ENCODE results near the gene EHHADH. TPM values are rescaled to one million over a fixed set of nuclear protein-coding genes. Genes with fewer than 3 reads are reported as not detected.

EHHADH gene
- total RNA-seq, 1 donor = under 0.01 TPM

- no peaks in the 10 kb centered on the region for H3K27me3 ChIP-seq (ENCODE audit: insufficient read depth, low read length)
- H3K9me3 ChIP-seq (ENCODE audit: low read depth, low read length) = no peaks in the 10 kb centered on the region
- H3K4me3 ChIP-seq (ENCODE audit: low read length) = no peak overlapping the region
- H3K4me1 ChIP-seq (ENCODE audit: insufficient read depth, low read length) = no peaks in the 10 kb centered on the region
These were observed 58.2 kb downstream of the EHHADH start for GRCh38 chr3:185195652-185196051.

DNA sequence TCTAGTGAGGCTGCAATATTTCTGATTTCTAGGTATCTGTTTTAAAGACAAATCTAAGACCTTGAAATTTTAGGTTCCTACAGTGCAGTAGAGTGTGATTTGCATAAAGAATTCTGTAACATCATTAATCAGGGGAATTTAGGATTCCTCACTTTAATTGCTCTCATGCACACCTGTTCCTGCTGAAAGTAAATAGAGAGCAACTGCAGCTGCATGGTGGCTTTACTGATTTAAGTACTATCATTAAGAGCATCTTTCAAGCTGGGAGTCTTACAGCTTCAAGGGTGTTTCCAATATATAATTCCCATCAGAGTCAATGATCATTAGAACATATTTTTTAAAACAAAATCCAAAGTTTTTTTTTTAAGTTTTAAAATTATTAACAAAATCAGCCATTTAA is 65.0 kb downstream of the EHHADH start:
- H3K4me3 ChIP-seq (ENCODE audit: low read length) = no peak overlapping the region
- no peaks in the 10 kb centered on the region for H3K9me3 ChIP-seq (ENCODE audit: low read depth, low read length)
- H3K27me3 ChIP-seq (ENCODE audit: insufficient read depth, low read length) = no peaks in the 10 kb centered on the region
- no peaks in the 10 kb centered on the region for H3K4me1 ChIP-seq (ENCODE audit: insufficient read depth, low read length)

DNA sequence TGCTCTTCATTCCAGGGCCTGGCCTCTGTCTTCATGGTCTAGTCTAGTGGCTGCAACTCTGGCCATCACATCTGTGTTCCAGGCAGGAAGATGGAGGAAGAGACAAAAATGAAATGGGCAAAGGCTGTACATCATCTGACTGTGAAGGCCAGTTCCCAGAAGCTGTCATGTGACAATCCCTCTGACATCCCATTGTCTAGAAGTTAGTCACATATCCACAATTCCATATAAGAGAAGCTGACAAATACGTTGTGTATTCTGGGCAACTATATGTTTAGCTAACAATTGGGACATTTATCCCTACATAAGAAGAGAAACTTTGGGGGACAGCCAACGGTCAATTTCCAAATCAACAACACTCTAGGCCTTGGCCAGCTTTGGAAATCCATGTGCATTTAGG is 66.5 kb downstream of the EHHADH start:
- no peaks in the 10 kb centered on the region for H3K4me1 ChIP-seq (ENCODE audit: insufficient read depth, low read length)
- no peaks in the 10 kb centered on the region for H3K27me3 ChIP-seq (ENCODE audit: insufficient read depth, low read length)
- no peaks in the 10 kb centered on the region for H3K9me3 ChIP-seq (ENCODE audit: low read depth, low read length)
- H3K4me3 ChIP-seq (ENCODE audit: low read length) = no peak overlapping the region

DNA sequence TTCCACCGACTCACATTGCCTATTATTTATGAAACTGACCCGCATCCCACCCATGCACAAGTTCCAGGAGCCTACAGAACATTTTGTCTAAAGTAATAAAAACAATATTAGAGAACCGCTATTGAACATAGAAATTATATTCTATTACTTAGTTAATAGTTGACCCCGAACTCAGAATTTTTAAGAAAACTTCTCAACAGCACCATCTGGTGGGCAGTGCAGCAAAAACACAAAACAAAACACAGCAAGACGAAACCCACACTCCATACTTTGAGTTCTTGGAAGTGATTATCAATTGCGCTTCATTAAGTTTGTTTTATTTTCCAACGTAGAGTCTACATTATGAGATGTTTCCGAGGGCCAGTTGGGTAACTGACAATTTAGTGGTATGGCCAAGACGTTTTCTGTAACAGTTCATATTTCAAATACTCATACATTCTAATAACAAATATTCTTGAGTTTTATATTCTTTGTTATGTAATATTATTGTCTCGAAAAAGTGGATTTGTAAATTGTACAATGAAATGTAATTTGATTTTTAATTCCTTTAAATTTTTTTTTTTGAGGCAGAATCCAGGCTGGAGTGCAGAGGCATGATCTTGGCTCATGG is 77.0 kb downstream of the EHHADH start:
- Histone ChIP-seq H3K4me1 (ENCODE audit: insufficient read depth, low read length) (peaks cover 11% of the 10 kb centered on the region), H3K27me3 (ENCODE audit: insufficient read depth, low read length) (no peaks in the 10 kb centered on the region)

GRCh38 chr3:185175370-185175987 is 78.4 kb downstream of the EHHADH start:
- peaks cover 11% of the 10 kb centered on the region for H3K4me1 ChIP-seq (ENCODE audit: insufficient read depth, low read length)
- H3K27me3 ChIP-seq (ENCODE audit: insufficient read depth, low read length) = no peaks in the 10 kb centered on the region
- H3K9me3 ChIP-seq (ENCODE audit: low read depth, low read length) = no peaks in the 10 kb centered on the region
- H3K4me3 ChIP-seq (ENCODE audit: low read length) = no peak overlapping the region

More for the DNA sequence above, 77.0 kb downstream of the EHHADH start:
- Histone ChIP-seq H3K9me3 (ENCODE audit: low read depth, low read length) (no peaks in the 10 kb centered on the region), H3K4me3 (ENCODE audit: low read length) (no peak overlapping the region)

GRCh38 chr3:185172086-185173049 is 81.5 kb downstream of the EHHADH start:
- Histone ChIP-seq H3K4me3 (ENCODE audit: low read length) (no peak overlapping the region), H3K9me3 (ENCODE audit: low read depth, low read length) (no peaks in the 10 kb centered on the region), H3K27me3 (ENCODE audit: insufficient read depth, low read length) (no peaks in the 10 kb centered on the region), H3K4me1 (ENCODE audit: insufficient read depth, low read length) (peaks cover 11% of the 10 kb centered on the region)

- Histone ChIP-seq H3K27me3 (ENCODE audit: insufficient read depth, low read length) (no peaks in the 10 kb centered on the region), H3K4me1 (ENCODE audit: insufficient read depth, low read length) (no peaks in the 10 kb centered on the region), H3K9me3 (ENCODE audit: low read depth, low read length) (no peaks in the 10 kb centered on the region), H3K4me3 (ENCODE audit: low read length) (no peak overlapping the region)
These were observed 89.2 kb downstream of the EHHADH start for GRCh38 chr3:185164428-185165217.

- no peaks in the 10 kb centered on the region for H3K9me3 ChIP-seq (ENCODE audit: low read depth, low read length)
- no peak overlapping the region for H3K4me3 ChIP-seq (ENCODE audit: low read length)
- H3K4me1 ChIP-seq (ENCODE audit: insufficient read depth, low read length) = no peaks in the 10 kb centered on the region
- peaks cover 6% of the 10 kb centered on the region for H3K27me3 ChIP-seq (ENCODE audit: insufficient read depth, low read length)
These were observed 91.2 kb downstream of the EHHADH start for GRCh38 chr3:185162634-185163033.

DNA sequence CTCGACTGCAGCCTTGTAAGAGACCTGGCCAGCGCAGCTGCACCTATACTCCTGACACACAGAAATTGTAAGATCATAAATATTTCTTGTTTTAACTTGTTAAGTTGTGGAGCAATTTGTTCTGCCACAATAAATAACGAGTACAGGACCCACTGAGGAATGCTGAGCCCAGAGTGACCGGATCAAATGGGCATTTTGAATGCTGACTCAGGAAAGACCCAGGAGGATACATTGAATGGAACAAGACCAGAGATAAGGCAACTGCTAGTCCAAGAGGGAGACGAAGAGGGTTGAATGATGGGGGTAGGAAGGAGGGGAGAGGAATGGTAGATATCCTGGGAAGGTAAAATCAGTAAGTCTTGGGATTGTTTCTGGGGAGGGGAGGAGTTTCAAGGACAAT is 92.1 kb downstream of the EHHADH start:
- peaks cover 8% of the 10 kb centered on the region for H3K27me3 ChIP-seq (ENCODE audit: insufficient read depth, low read length)
- no peak overlapping the region for H3K4me3 ChIP-seq (ENCODE audit: low read length)
- H3K4me1 ChIP-seq (ENCODE audit: insufficient read depth, low read length) = no peaks in the 10 kb centered on the region
- H3K9me3 ChIP-seq (ENCODE audit: low read depth, low read length) = no peaks in the 10 kb centered on the region

GRCh38 chr3:185157347-185157746 is 96.5 kb downstream of the EHHADH start:
- Histone ChIP-seq H3K9me3 (ENCODE audit: low read depth, low read length) (no peaks in the 10 kb centered on the region), H3K27me3 (ENCODE audit: insufficient read depth, low read length) (peaks cover 33% of the 10 kb centered on the region), H3K4me1 (ENCODE audit: insufficient read depth, low read length) (peaks cover 8% of the 10 kb centered on the region), H3K4me3 (ENCODE audit: low read length) (no peak overlapping the region)

- Histone ChIP-seq H3K4me1 (ENCODE audit: insufficient read depth, low read length) (peaks cover 12% of the 10 kb centered on the region), H3K4me3 (ENCODE audit: low read length) (no peak overlapping the region), H3K27me3 (ENCODE audit: insufficient read depth, low read length) (peaks cover 50% of the 10 kb centered on the region), H3K9me3 (ENCODE audit: low read depth, low read length) (no peaks in the 10 kb centered on the region)
These were observed 98.2 kb downstream of the EHHADH start for GRCh38 chr3:185155678-185156077.

DNA sequence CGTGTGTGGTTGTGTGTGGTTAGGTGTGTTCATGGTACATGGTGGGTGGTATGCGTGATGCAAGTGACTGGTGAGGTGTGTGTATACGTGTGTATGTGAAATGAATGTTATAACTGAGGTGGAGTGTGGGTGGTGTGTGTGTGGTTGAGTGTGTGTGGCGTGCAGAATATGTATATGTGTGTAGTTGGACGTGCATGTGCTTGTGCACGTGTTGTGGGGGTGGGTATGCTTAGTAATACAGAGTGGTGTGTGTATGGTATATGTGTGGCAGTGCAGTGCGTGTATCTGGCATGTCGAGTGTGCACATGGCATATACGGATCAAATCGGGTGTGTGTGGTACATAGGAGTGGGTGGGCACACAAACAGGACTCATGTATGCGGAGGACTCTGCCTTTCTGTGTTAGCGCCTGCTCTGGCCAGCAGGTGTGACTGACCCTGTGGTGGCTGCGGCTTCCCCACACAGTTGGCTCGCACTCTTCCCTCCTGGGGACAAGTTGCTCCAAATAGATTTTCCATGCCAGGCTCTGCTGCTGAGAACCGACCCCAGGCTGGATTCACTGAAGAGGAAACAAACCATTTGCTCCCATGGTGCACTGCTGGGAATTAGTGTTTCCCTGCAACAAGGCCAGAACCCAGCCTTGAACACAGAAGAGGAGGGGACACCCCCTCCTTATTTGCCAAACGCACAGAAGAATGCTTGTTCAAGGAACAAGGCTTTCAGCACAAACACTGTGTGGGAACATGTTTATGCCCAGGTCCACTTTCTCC is 99.8 kb downstream of the EHHADH start:
- Histone ChIP-seq H3K9me3 (ENCODE audit: low read depth, low read length) (no peaks in the 10 kb centered on the region), H3K4me3 (ENCODE audit: low read length) (no peak overlapping the region), H3K27me3 (ENCODE audit: insufficient read depth, low read length) (peaks cover 66% of the 10 kb centered on the region), H3K4me1 (ENCODE audit: insufficient read depth, low read length) (peaks cover 12% of the 10 kb centered on the region)

DNA sequence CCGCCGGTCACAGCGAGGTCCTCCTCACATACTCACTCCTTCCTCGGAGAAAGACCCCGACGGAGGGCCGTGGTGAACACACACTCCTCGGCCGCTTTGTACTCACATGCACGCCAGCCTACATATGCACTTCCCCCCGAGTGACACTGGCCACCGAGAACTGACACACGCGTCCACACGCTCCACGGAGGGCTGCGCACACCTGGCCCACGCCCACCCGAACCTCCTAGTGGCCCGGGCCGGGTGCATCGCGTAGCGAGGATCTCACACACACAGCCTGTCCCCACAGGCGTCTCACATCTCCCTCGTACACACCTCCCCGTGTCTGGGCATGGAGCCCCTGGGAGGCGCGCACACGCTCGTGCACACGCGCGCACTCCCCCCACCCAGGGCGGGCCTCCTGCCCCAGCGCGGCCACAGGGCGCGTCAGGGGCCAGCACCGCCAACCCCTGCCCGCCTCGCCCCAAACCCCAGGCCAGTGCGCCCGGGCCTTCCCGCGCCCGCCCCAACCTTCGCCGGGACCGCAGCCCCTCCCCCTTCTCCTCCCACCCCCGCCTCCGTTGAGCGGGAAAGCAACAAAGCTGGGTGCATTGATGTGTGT is 100.6 kb downstream of the EHHADH start:
- Histone ChIP-seq H3K27me3 (ENCODE audit: insufficient read depth, low read length) (peaks cover 70% of the 10 kb centered on the region), H3K9me3 (ENCODE audit: low read depth, low read length) (no peaks in the 10 kb centered on the region), H3K4me1 (ENCODE audit: insufficient read depth, low read length) (peaks cover 12% of the 10 kb centered on the region), H3K4me3 (ENCODE audit: low read length) (peak overlapping the region; percentile 34)
